Left ventricle myocardium inferior (tissue), 1 donor: ENCODE results near the gene MAPK8IP3. TPM values are rescaled to one million over a fixed set of nuclear protein-coding genes. Genes with fewer than 3 reads are reported as not detected.

Experiments
- DNase-seq: peaks from one replicate; pipeline ENCODE4 v3.0.0-alpha.2; 2020
- H3K27ac ChIP-seq: fragments of 200-600 bp; replicated peaks from 2 replicates; pipeline ENCODE4 v1.8.0; 2021
- H3K27me3 ChIP-seq: fragments of 200-600 bp; 2 replicates; pipeline ENCODE4 v1.8.0; 2021; ENCODE audit warnings: low read depth
- H3K36me3 ChIP-seq: fragments of 200-600 bp; 2 replicates; pipeline ENCODE4 v1.8.0; 2021
- H3K4me1 ChIP-seq: fragments of 200-600 bp; 2 replicates; pipeline ENCODE4 v1.8.0; 2021
- H3K4me3 ChIP-seq: fragments of 200-600 bp; 2 replicates; pipeline ENCODE4 v1.8.0; 2021; ENCODE audit warnings: mild to moderate bottlenecking, moderate library complexity
- H3K9me3 ChIP-seq: fragments of 200-600 bp; replicated peaks from 2 replicates; pipeline ENCODE4 v1.8.0; 2021
- CTCF ChIP-seq: fragments of 200-600 bp; IDR thresholded peaks from 2 replicates; pipeline ENCODE4 v1.8.0; 2021; ENCODE audit warnings: antibody characterized with exemption, mild to moderate bottlenecking, borderline replicate concordance
- intact Hi-C: fragments of 100-400 bp; cut with micrococcal nuclease; formaldehyde crosslinking; loops from one replicate; pipeline ENCODE4 v1.11.0; 2022
- total RNA-seq: library from RNA; stranded (reverse); fragmentation: NEBNext Ultra II Directional; extraction: Animal tissue kit (Norgen Biotek cat#: 25700); gene quantifications from one replicate; pipeline ENCODE4 v1.2.1, GENCODE V29; 2021
- donor health status: DM: no; HTN: yes; CAD: no; lungs with severe emphysema.

The MAPK8IP3 gene
- total RNA-seq, 1 donor from 2014 or later = 56.0 TPM

GRCh38 chr16:1678500-1679098 is 27.4 kb upstream of the MAPK8IP3 start:
- intact Hi-C loops = no loop called here
- Histone ChIP-seq H3K4me1 (peaks cover 24% of the 10 kb centered on the region), H3K27ac (peak overlapping the region; percentile 88), H3K27me3 (no peaks in the 10 kb centered on the region), H3K4me3 (peak overlapping the region; percentile 93), H3K9me3 (no peaks in the 10 kb centered on the region), H3K36me3 (peaks cover 29% of the 10 kb centered on the region)
- no peak for TF ChIP-seq CTCF
- no peak for DNase-seq

- H3K36me3 ChIP-seq = peaks cover 23% of the 10 kb centered on the region
- peaks cover 24% of the 10 kb centered on the region for H3K4me1 ChIP-seq
- H3K9me3 ChIP-seq = no peaks in the 10 kb centered on the region
- no peak for DNase-seq
- no peak for TF ChIP-seq CTCF
- no peaks in the 10 kb centered on the region for H3K27me3 ChIP-seq
- intact Hi-C loops = no loop called here
- no peak overlapping the region for H3K4me3 ChIP-seq
- H3K27ac ChIP-seq = no peak overlapping the region
Measured at GRCh38 chr16:1680361-1680760, 25.6 kb upstream of the MAPK8IP3 start.

GRCh38 chr16:1681032-1681431 is 25.0 kb upstream of the MAPK8IP3 start:
- intact Hi-C loops = no loop called here
- no peaks in the 10 kb centered on the region for H3K9me3 ChIP-seq
- TF ChIP-seq CTCF = no peak
- DNase-seq = no peak
- H3K36me3 ChIP-seq = peaks cover 23% of the 10 kb centered on the region
- H3K27me3 ChIP-seq = no peaks in the 10 kb centered on the region
- H3K27ac ChIP-seq = no peak overlapping the region
- H3K4me1 ChIP-seq = peaks cover 24% of the 10 kb centered on the region
- H3K4me3 ChIP-seq = no peak overlapping the region

GRCh38 chr16:1687427-1688316 is 18.3 kb upstream of the MAPK8IP3 start:
- DNase-seq = no peak
- intact Hi-C loops = no loop called here
- no peaks in the 10 kb centered on the region for H3K9me3 ChIP-seq
- H3K4me1 ChIP-seq = peaks cover 9% of the 10 kb centered on the region
- peaks cover 70% of the 10 kb centered on the region for H3K36me3 ChIP-seq
- H3K4me3 ChIP-seq = no peak overlapping the region
- H3K27me3 ChIP-seq = no peaks in the 10 kb centered on the region
- no peak for TF ChIP-seq CTCF
- no peak overlapping the region for H3K27ac ChIP-seq

DNA sequence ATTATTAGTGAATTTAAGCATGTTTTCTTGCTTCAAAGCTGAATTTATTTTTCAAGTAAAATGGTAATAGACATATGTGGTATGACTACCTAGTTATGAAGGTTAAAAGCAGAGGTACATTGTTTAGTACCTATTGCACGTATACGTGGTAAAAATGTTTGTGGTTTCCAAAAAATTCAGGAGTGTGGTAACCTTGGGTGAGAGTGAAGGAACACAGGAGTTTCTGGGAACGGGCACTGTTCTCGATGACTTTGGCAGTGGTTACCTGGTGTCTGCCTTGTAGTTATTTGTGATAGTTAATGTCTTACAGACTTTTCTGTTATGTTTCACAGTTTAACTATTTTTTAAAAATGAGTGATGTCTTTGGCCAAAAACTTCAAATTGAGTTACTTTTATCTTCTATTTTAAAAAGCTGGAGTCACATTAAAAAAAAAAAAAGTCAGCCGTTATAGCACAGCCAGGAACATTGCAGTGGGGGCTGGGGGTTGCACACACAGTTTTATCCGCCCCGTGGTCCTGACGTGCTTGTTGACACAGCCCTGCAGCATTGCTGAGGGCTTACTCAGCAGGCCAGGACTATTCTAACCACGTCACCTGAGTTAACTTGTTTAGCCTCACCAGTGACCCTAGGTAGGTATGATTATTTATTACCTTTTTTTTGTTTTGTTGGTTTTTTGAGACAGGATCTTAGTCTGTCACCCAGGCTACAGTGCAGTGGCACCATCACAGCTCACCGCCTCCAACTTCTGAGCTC is 17.0 kb upstream of the MAPK8IP3 start:
- intact Hi-C loops = no loop called here
- no peak for TF ChIP-seq CTCF
- Histone ChIP-seq H3K4me1 (peaks cover 9% of the 10 kb centered on the region), H3K4me3 (no peak overlapping the region), H3K27me3 (no peaks in the 10 kb centered on the region), H3K36me3 (peaks cover 75% of the 10 kb centered on the region), H3K27ac (peak overlapping the region; percentile 42), H3K9me3 (no peaks in the 10 kb centered on the region)
- no peak for DNase-seq
